Fibroblast of lung (primary cell): ENCODE results near the gene COL5A3.

Experiments
- EZH2 ChIP-seq: IDR thresholded peaks from 2 replicates; pipeline ENCODE4 v1.5.1; 2012; ENCODE audit warnings: low read length, control low read depth, mild to moderate bottlenecking; ENCODE audit errors: missing control alignments
- TF ChIP-seq, protein P1 (sequence below), 2 donors: IDR thresholded peaks in 1 of 2; conservative IDR thresholded peaks in 1 of 2; 1 replicate in 1 of 2; 2 replicates in 1 of 2; pipeline ENCODE4 v1.5.1; 2011 to 2012; ENCODE audit warnings: low read length in 2 of 2, control low read depth in 1 of 2, inconsistent platforms in 1 of 2, low read depth in 1 of 2, mild to moderate bottlenecking in 1 of 2

DNA sequence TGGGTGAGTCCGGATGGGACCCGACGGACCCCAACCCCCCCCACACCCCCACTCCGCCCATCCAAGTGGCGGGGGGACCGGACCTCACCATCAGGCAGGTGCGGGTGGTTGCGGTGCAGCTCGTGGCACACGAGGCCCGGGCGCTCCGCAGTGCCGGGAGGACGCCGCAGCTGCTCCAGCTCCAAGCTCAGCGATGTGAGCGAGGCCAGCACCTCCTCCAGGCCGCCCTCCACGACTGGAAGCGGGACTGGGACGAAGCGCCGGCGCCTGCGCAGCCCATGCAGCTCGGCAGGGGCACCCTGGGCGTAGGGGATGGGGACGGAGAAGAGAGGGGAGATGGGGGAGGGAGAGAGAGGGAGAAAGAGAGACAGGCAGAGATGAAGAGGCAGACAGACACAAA is 43.9 kb downstream of the COL5A3 start:
- TF ChIP-seq, protein P1, sequence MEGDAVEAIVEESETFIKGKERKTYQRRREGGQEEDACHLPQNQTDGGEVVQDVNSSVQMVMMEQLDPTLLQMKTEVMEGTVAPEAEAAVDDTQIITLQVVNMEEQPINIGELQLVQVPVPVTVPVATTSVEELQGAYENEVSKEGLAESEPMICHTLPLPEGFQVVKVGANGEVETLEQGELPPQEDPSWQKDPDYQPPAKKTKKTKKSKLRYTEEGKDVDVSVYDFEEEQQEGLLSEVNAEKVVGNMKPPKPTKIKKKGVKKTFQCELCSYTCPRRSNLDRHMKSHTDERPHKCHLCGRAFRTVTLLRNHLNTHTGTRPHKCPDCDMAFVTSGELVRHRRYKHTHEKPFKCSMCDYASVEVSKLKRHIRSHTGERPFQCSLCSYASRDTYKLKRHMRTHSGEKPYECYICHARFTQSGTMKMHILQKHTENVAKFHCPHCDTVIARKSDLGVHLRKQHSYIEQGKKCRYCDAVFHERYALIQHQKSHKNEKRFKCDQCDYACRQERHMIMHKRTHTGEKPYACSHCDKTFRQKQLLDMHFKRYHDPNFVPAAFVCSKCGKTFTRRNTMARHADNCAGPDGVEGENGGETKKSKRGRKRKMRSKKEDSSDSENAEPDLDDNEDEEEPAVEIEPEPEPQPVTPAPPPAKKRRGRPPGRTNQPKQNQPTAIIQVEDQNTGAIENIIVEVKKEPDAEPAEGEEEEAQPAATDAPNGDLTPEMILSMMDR (conservative IDR thresholded peaks at IDR 0.05 in 1 of 2, IDR thresholded peaks at IDR 0.05 in 1 of 2; ENCODE audit: low read depth in 1 of 2, low read length in 2 of 2) = no peak
- no peak for TF ChIP-seq EZH2
